Measurements from ENCODE around the gene OR11H6. TPM values are rescaled to one million over a fixed set of nuclear protein-coding genes. Genes with fewer than 3 reads are reported as not detected.

Gene OR11H6
- total RNA-seq, 2 donors from 2014 or later: not detected

- H3K4me3 Mint-ChIP-seq: no peak overlapping the region
- whole genome bisulfite sequencing, 2 experiments (ENCODE audit: insufficient coverage in 1 of 2, insufficient read length in 1 of 2): 96 to 100% methylated on average over 1 to 2 of the region's 2 CpGs
- H3K9me3 ChIP-seq (ENCODE audit: control insufficient read depth, low read length): peaks cover 51% of the 10 kb centered on the region
- no peaks in the 10 kb centered on the region for H3K4me1 ChIP-seq (ENCODE audit: control insufficient read depth, insufficient read depth, low read length)
- no peak overlapping the region for H3K4me3 ChIP-seq (ENCODE audit: low read length)
- H3K27me3 ChIP-seq (ENCODE audit: control insufficient read depth, insufficient read depth, low read length, poor library complexity, severe bottlenecking): no peaks in the 10 kb centered on the region
- H3K36me3 ChIP-seq (ENCODE audit: control insufficient read depth, insufficient read depth, low read length): no peaks in the 10 kb centered on the region
- peaks cover 38% of the 10 kb centered on the region for H3K36me3 Mint-ChIP-seq (ENCODE audit: low read depth)
- no peak for DNase-seq
- H3K27me3 Mint-ChIP-seq (ENCODE audit: insufficient read depth): no peaks in the 10 kb centered on the region
- no peak for TF ChIP-seq CTCF (conservative IDR thresholded peaks at IDR 0.05)
- H3K4me1 Mint-ChIP-seq: no peaks in the 10 kb centered on the region
- H3K9ac ChIP-seq (ENCODE audit: extremely low read depth, low read length, poor library complexity, severe bottlenecking): no peak overlapping the region
- no peak overlapping the region for H3K27ac Mint-ChIP-seq
- H3K27ac ChIP-seq (ENCODE audit: low read depth, low read length): no peak overlapping the region
- H3K9me3 Mint-ChIP-seq: peaks cover 69% of the 10 kb centered on the region
Observed at GRCh38 chr14:20274062-20274461, 50.6 kb downstream of the OR11H6 start.

Other genes starting within 250 kb of the OR11H6 start
- gene OR4K15, start 248.1 kb upstream of the OR11H6 start, total RNA-seq: not detected
- gene OR4Q2, start 221.5 kb upstream of the OR11H6 start, total RNA-seq: not detected
- not detected for gene OR4K14, start 204.4 kb upstream of the OR11H6 start, total RNA-seq
- not detected for gene OR4K13, start 187.7 kb upstream of the OR11H6 start, total RNA-seq
- not detected for gene OR4L1, start 163.7 kb upstream of the OR11H6 start, total RNA-seq
- not detected for gene OR4K17, start 113.0 kb upstream of the OR11H6 start, total RNA-seq
- not detected for gene OR4N5, start 84.9 kb upstream of the OR11H6 start, total RNA-seq
- gene OR11G2, start 32.8 kb upstream of the OR11H6 start, total RNA-seq: not detected
- gene OR11H7, start 5.3 kb downstream of the OR11H6 start, total RNA-seq: not detected
- not detected for gene OR11H4, start 15.6 kb downstream of the OR11H6 start, total RNA-seq
- gene TTC5, start 82.2 kb downstream of the OR11H6 start, total RNA-seq: 10 to 100 TPM; 20.1 to 20.5 TPM
- 10 to 100 TPM; 96.1 to 99.5 TPM for gene CCNB1IP1, start 109.6 kb downstream of the OR11H6 start, total RNA-seq
- 10 to 100 TPM; 36.1 to 63.7 TPM for gene PARP2, start 119.9 kb downstream of the OR11H6 start, total RNA-seq
- 10 to 100 TPM; 33.8 to 34.0 TPM for gene TEP1, start 189.8 kb downstream of the OR11H6 start, total RNA-seq
- gene KLHL33, start 212.5 kb downstream of the OR11H6 start, total RNA-seq: under 1 TPM in 1 of 2 donors, not detected in 1; 0.09 TPM
- 10 to 100 TPM; 44.3 to 50.7 TPM for gene OSGEP, start 231.1 kb downstream of the OR11H6 start, total RNA-seq
- gene APEX1, start 231.5 kb downstream of the OR11H6 start, total RNA-seq: 100 to 1,000 TPM; 228 to 249 TPM
- 10 to 100 TPM; 32.1 to 38.1 TPM for gene PIP4P1, start 237.7 kb downstream of the OR11H6 start, total RNA-seq
- 10 to 100 TPM; 52.8 to 59.8 TPM for gene PNP, start 245.7 kb downstream of the OR11H6 start, total RNA-seq

All from endodermal cell (in vitro differentiated cells).